HTR-8/SVneo (cell line): ENCODE results near the gene CNPY4.
A peak's percentile ranks its signal among the peaks of the same experiment; 100 is the strongest.
"Not testable (repeated sequence)": the region's sequence is repeated elsewhere in the genome, so short reads cannot be mapped to it uniquely, and the experiment has no call there.

ENCODE experiments used
- DNase-seq: peaks from one replicate; pipeline ENCODE4 v3.0.0; 2011; ENCODE audit warnings: low spot score, mixed read lengths; ENCODE audit not compliant: insufficient read length
- FAIRE-seq: peaks from 2 replicates; lab custom pipeline; 2011; peaks lifted over from hg19 to GRCh38; lab: Jason Lieb, UNC

CNPY4 gene

GRCh38 chr7:100137851-100138760, 18.7 kb downstream of the CNPY4 start:
- FAIRE-seq (no peak), DNase-seq (no peak)

GRCh38 chr7:100141555-100141949, 22.1 kb downstream of the CNPY4 start:
- no peak for FAIRE-seq
- no peak for DNase-seq

GRCh38 chr7:100142461-100142860, 23.0 kb downstream of the CNPY4 start:
- no peak for DNase-seq
- FAIRE-seq: no peak

GRCh38 chr7:100146350-100146749, 26.9 kb downstream of the CNPY4 start:
- DNase-seq, FAIRE-seq: not testable (repeated sequence)

- FAIRE-seq (no peak), DNase-seq (no peak)
Observed at GRCh38 chr7:100147278-100147677, 27.8 kb downstream of the CNPY4 start.

GRCh38 chr7:100148225-100148558, 28.8 kb downstream of the CNPY4 start:
- DNase-seq: no peak
- FAIRE-seq: no peak

- FAIRE-seq (peak; percentile 97), DNase-seq (peak; percentile 94)
Observed at GRCh38 chr7:100148559-100149328, 29.3 kb downstream of the CNPY4 start, which contains the start of gene LAMTOR4. Gene LAMTOR4, plus strand, starts transcription at chr7:100148918. Its CDS starts 55 bp downstream, at chr7:100148973.

- DNase-seq: no peak
Observed at GRCh38 chr7:100152404-100152803, 33.0 kb downstream of the CNPY4 start.

GRCh38 chr7:100152937-100153666, 33.7 kb downstream of the CNPY4 start:
- no peak for FAIRE-seq

More at GRCh38 chr7:100152404-100152803, 33.0 kb downstream of the CNPY4 start:
- FAIRE-seq: no peak

GRCh38 chr7:100153708-100154535, 34.5 kb downstream of the CNPY4 start:
- FAIRE-seq (no peak), DNase-seq (no peak)

More at GRCh38 chr7:100152937-100153666, 33.7 kb downstream of the CNPY4 start:
- DNase-seq: no peak

- no peak for FAIRE-seq
- no peak for DNase-seq
Observed at GRCh38 chr7:100154651-100155491, 35.4 kb downstream of the CNPY4 start.

GRCh38 chr7:100155553-100156317, 36.3 kb downstream of the CNPY4 start:
- no peak for FAIRE-seq
- DNase-seq: no peak

- FAIRE-seq: no peak
- no peak for DNase-seq
Observed at GRCh38 chr7:100156331-100157068, 37.1 kb downstream of the CNPY4 start.

- no peak for FAIRE-seq
- no peak for DNase-seq
Observed at GRCh38 chr7:100157069-100157333, 37.6 kb downstream of the CNPY4 start.

GRCh38 chr7:100157334-100158228, 38.1 kb downstream of the CNPY4 start:
- DNase-seq (no peak), FAIRE-seq (no peak)

- no peak for FAIRE-seq
- peak; percentile 90 for DNase-seq
Observed at GRCh38 chr7:100158229-100159098, 39.0 kb downstream of the CNPY4 start, which contains the start of gene TRAPPC14. Gene TRAPPC14, minus strand, starts transcription at chr7:100158723. Its CDS starts 224 bp downstream, at chr7:100158499.
